RWPE2 (cell line): Measurements from ENCODE around the gene DSG2.

Experiments used
- ATAC-seq: fragments of 200-7000 bp; cut with Tn5 transposase; 3 replicates; pipeline ENCODE4 v1.9.1; 2021; ENCODE audit warnings: low read depth
- DNase-seq: peaks from one replicate; pipeline ENCODE4 v3.0.0-alpha.2; 2020; ENCODE audit warnings: low spot score
- H3K27ac ChIP-seq: fragments of 450-650 bp; 2 replicates; pipeline ENCODE4 v1.5.1; 2017; ENCODE audit warnings: mild to moderate bottlenecking; ENCODE audit not compliant: poor library complexity, severe bottlenecking
- H3K27me3 ChIP-seq: fragments of 250-450 bp; sonication (Bioruptor Pico); 2 replicates; pipeline ENCODE4 v1.5.1; 2021; ENCODE audit warnings: mild to moderate bottlenecking, moderate library complexity; ENCODE audit not compliant: insufficient read depth, poor library complexity, severe bottlenecking
- H3K36me3 ChIP-seq: fragments of 250-450 bp; sonication (Bioruptor Pico); 2 replicates; pipeline ENCODE4 v1.5.1; 2020; ENCODE audit warnings: low read depth, mild to moderate bottlenecking, moderate library complexity
- H3K4me1 ChIP-seq: fragments of 250-450 bp; sonication (Bioruptor Pico); 2 replicates; pipeline ENCODE4 v1.5.1; 2021; ENCODE audit warnings: mild to moderate bottlenecking, moderate library complexity; ENCODE audit not compliant: insufficient read depth, poor library complexity, severe bottlenecking
- H3K4me3 ChIP-seq: fragments of 250-450 bp; sonication (Bioruptor Pico); 2 replicates; pipeline ENCODE4 v1.5.1; 2021; ENCODE audit warnings: mild to moderate bottlenecking, moderate library complexity; ENCODE audit not compliant: severe bottlenecking
- H3K9me3 ChIP-seq: fragments of 250-450 bp; sonication (Bioruptor Pico); 2 replicates; pipeline ENCODE4 v1.5.1; 2021; ENCODE audit warnings: mild to moderate bottlenecking, moderate library complexity; ENCODE audit not compliant: severe bottlenecking
- TF ChIP-seq, protein P1 (sequence below): fragments of 450-650 bp; IDR thresholded peaks from one replicate; pipeline ENCODE4 v1.5.1; 2017; ENCODE audit warnings: mild to moderate bottlenecking, moderate library complexity; ENCODE audit not compliant: poor library complexity, severe bottlenecking

The DSG2 gene

DNA sequence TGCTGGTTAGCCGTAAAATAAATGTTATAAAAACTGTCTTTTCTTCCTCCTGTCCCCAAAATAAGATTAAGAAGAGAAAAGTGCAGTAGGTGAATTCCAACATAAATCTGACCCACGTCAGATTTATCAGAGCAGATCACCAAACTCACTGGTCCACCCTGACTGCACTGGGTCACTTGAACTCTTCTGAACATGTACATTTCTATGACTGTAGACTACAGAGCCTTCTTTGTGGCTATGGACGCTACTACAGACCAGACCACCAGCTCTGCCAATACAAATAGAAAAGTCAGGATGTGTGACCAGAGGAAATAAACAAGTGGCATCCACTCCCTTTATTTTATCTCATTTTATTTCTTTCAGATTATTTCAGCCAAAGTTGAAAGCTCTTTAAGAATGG, 11.6 kb downstream of the DSG2 start:
- Histone ChIP-seq H3K9me3 (no peaks in the 10 kb centered on the region), H3K27ac (peak overlapping the region; percentile 93), H3K27me3 (no peaks in the 10 kb centered on the region), H3K4me1 (peaks cover 59% of the 10 kb centered on the region), H3K4me3 (no peak overlapping the region), H3K36me3 (peaks cover 15% of the 10 kb centered on the region)
- DNase-seq (no peak), ATAC-seq (no peak)
- TF ChIP-seq, protein P1, sequence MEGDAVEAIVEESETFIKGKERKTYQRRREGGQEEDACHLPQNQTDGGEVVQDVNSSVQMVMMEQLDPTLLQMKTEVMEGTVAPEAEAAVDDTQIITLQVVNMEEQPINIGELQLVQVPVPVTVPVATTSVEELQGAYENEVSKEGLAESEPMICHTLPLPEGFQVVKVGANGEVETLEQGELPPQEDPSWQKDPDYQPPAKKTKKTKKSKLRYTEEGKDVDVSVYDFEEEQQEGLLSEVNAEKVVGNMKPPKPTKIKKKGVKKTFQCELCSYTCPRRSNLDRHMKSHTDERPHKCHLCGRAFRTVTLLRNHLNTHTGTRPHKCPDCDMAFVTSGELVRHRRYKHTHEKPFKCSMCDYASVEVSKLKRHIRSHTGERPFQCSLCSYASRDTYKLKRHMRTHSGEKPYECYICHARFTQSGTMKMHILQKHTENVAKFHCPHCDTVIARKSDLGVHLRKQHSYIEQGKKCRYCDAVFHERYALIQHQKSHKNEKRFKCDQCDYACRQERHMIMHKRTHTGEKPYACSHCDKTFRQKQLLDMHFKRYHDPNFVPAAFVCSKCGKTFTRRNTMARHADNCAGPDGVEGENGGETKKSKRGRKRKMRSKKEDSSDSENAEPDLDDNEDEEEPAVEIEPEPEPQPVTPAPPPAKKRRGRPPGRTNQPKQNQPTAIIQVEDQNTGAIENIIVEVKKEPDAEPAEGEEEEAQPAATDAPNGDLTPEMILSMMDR = no peak

GRCh38 chr18:31510319-31510718, 12.3 kb downstream of the DSG2 start:
- Histone ChIP-seq H3K27ac (peak overlapping the region; percentile 93), H3K36me3 (peaks cover 15% of the 10 kb centered on the region), H3K4me3 (no peak overlapping the region), H3K4me1 (peaks cover 59% of the 10 kb centered on the region), H3K9me3 (no peaks in the 10 kb centered on the region), H3K27me3 (no peaks in the 10 kb centered on the region)
- no peak for DNase-seq
- ATAC-seq = peak; percentile 26; the same call in 2 of the 3 replicates
- TF ChIP-seq, protein P1 = no peak

GRCh38 chr18:31511098-31511497, 13.1 kb downstream of the DSG2 start:
- Histone ChIP-seq H3K36me3 (peaks cover 11% of the 10 kb centered on the region), H3K4me1 (peaks cover 59% of the 10 kb centered on the region), H3K4me3 (no peak overlapping the region), H3K9me3 (no peaks in the 10 kb centered on the region), H3K27me3 (no peaks in the 10 kb centered on the region), H3K27ac (peak overlapping the region; percentile 93)
- no peak for ATAC-seq
- TF ChIP-seq, protein P1 = peak; percentile 26
- DNase-seq = no peak

- no peaks in the 10 kb centered on the region for H3K27me3 ChIP-seq
- peak; percentile 87 for DNase-seq
- peak; percentile 94 for ATAC-seq
- H3K9me3 ChIP-seq = no peaks in the 10 kb centered on the region
- no peak overlapping the region for H3K4me3 ChIP-seq
- peak overlapping the region; percentile 93 for H3K27ac ChIP-seq
- H3K36me3 ChIP-seq = peaks cover 4% of the 10 kb centered on the region
- TF ChIP-seq, protein P1 = no peak
- H3K4me1 ChIP-seq = peaks cover 59% of the 10 kb centered on the region
Measured at GRCh38 chr18:31512203-31512764, 14.3 kb downstream of the DSG2 start.

- H3K4me1 ChIP-seq = peaks cover 58% of the 10 kb centered on the region
- TF ChIP-seq, protein P1 = no peak
- H3K4me3 ChIP-seq = no peak overlapping the region
- H3K27me3 ChIP-seq = no peaks in the 10 kb centered on the region
- peak overlapping the region; percentile 93 for H3K27ac ChIP-seq
- no peaks in the 10 kb centered on the region for H3K9me3 ChIP-seq
- peaks cover 14% of the 10 kb centered on the region for H3K36me3 ChIP-seq
- DNase-seq (peak; percentile 74), ATAC-seq (peak; percentile 79)
Measured at GRCh38 chr18:31513189-31513935, 15.4 kb downstream of the DSG2 start.
